HUES48 (cell line): ENCODE measurements around the gene DBN1.
"Not testable (repeated sequence)": the region's sequence is repeated elsewhere in the genome, so short reads cannot be mapped to it uniquely, and the experiment has no call there.

Experiments
- H3K27ac ChIP-seq: one replicate; pipeline ENCODE4 v1.7.0; 2013; ENCODE audit warnings: low read depth, low read length, inconsistent platforms
- H3K27me3 ChIP-seq: 2 replicates; pipeline ENCODE4 v1.6.1; 2013; ENCODE audit warnings: mild to moderate bottlenecking, low read length; ENCODE audit not compliant: control insufficient read depth, insufficient read depth
- H3K36me3 ChIP-seq: 2 replicates; pipeline ENCODE4 v1.6.1; 2013; ENCODE audit warnings: low read length; ENCODE audit not compliant: control insufficient read depth, insufficient read depth
- H3K4me1 ChIP-seq: 2 replicates; pipeline ENCODE4 v1.6.1; 2013; ENCODE audit warnings: mild to moderate bottlenecking, low read length; ENCODE audit not compliant: control insufficient read depth, insufficient read depth
- H3K4me3 ChIP-seq: 2 replicates; pipeline ENCODE4 v1.5.1; 2013; ENCODE audit warnings: mild to moderate bottlenecking, low read depth, low read length
- H3K9ac ChIP-seq: 2 replicates; pipeline ENCODE4 v1.6.1; 2013; ENCODE audit warnings: mild to moderate bottlenecking, low read depth, low read length, moderate library complexity
- H3K9me3 ChIP-seq: 2 replicates; pipeline ENCODE4 v1.6.1; 2013; ENCODE audit warnings: low read length; ENCODE audit not compliant: control insufficient read depth, insufficient read depth

DBN1 gene

GRCh38 chr5:177489119-177489716 is 15.8 kb upstream of the DBN1 start:
- no peak overlapping the region for H3K9ac ChIP-seq
- H3K36me3 ChIP-seq = peaks cover 82% of the 10 kb centered on the region
- no peak overlapping the region for H3K27ac ChIP-seq
- H3K4me1 ChIP-seq = peaks cover 7% of the 10 kb centered on the region; the same call in 1 of the 2 replicates
- no peaks in the 10 kb centered on the region for H3K27me3 ChIP-seq
- H3K4me3 ChIP-seq = no peak overlapping the region
- no peaks in the 10 kb centered on the region for H3K9me3 ChIP-seq

GRCh38 chr5:177487975-177488374 is 14.5 kb upstream of the DBN1 start:
- Histone ChIP-seq H3K27me3 (no peaks in the 10 kb centered on the region), H3K4me3 (no peak overlapping the region), H3K9me3 (no peaks in the 10 kb centered on the region), H3K27ac (no peak overlapping the region), H3K36me3 (peaks cover 80% of the 10 kb centered on the region), H3K9ac (no peak overlapping the region), H3K4me1 (peaks cover 3% of the 10 kb centered on the region; the same call in 1 of the 2 replicates)

- Histone ChIP-seq H3K27ac (no peak overlapping the region), H3K4me3 (no peak overlapping the region), H3K9me3 (no peaks in the 10 kb centered on the region), H3K36me3 (peaks cover 77% of the 10 kb centered on the region), H3K27me3 (no peaks in the 10 kb centered on the region), H3K4me1 (peaks cover 3% of the 10 kb centered on the region; the same call in 1 of the 2 replicates), H3K9ac (no peak overlapping the region)
Observed at GRCh38 chr5:177487144-177487543, 13.7 kb upstream of the DBN1 start.

- H3K36me3 ChIP-seq = peaks cover 82% of the 10 kb centered on the region
- no peak overlapping the region for H3K27ac ChIP-seq
- no peak overlapping the region for H3K9ac ChIP-seq
- peaks cover 2% of the 10 kb centered on the region; the same call in 1 of the 2 replicates for H3K4me1 ChIP-seq
- no peak overlapping the region for H3K4me3 ChIP-seq
- no peaks in the 10 kb centered on the region for H3K27me3 ChIP-seq
- H3K9me3 ChIP-seq = no peaks in the 10 kb centered on the region
Observed at GRCh38 chr5:177486256-177486655, 12.8 kb upstream of the DBN1 start.

GRCh38 chr5:177485753-177486152 is 12.3 kb upstream of the DBN1 start:
- H3K9me3 ChIP-seq, H3K9ac ChIP-seq, H3K27ac ChIP-seq, H3K4me1 ChIP-seq, H3K27me3 ChIP-seq, H3K4me3 ChIP-seq: not testable (repeated sequence)
- peaks cover 77% of the 10 kb centered on the region for H3K36me3 ChIP-seq

GRCh38 chr5:177484902-177485549 is 11.6 kb upstream of the DBN1 start:
- peaks cover 69% of the 10 kb centered on the region for H3K36me3 ChIP-seq
- H3K4me3 ChIP-seq = no peak overlapping the region
- H3K27ac ChIP-seq = no peak overlapping the region
- H3K9me3 ChIP-seq = no peaks in the 10 kb centered on the region
- no peaks in the 10 kb centered on the region for H3K4me1 ChIP-seq
- no peaks in the 10 kb centered on the region for H3K27me3 ChIP-seq
- H3K9ac ChIP-seq = no peak overlapping the region

GRCh38 chr5:177483994-177484901 is 10.8 kb upstream of the DBN1 start:
- Histone ChIP-seq H3K36me3 (peaks cover 63% of the 10 kb centered on the region), H3K9me3 (no peaks in the 10 kb centered on the region), H3K4me3 (no peak overlapping the region), H3K27me3 (no peaks in the 10 kb centered on the region), H3K27ac (no peak overlapping the region), H3K4me1 (no peaks in the 10 kb centered on the region), H3K9ac (no peak overlapping the region)

GRCh38 chr5:177483042-177483441 is 9.6 kb upstream of the DBN1 start:
- no peaks in the 10 kb centered on the region for H3K9me3 ChIP-seq
- H3K4me1 ChIP-seq = no peaks in the 10 kb centered on the region
- no peak overlapping the region for H3K4me3 ChIP-seq
- H3K9ac ChIP-seq = no peak overlapping the region
- H3K27ac ChIP-seq = no peak overlapping the region
- peaks cover 52% of the 10 kb centered on the region for H3K36me3 ChIP-seq
- H3K27me3 ChIP-seq = no peaks in the 10 kb centered on the region

GRCh38 chr5:177482359-177482795 is 8.9 kb upstream of the DBN1 start:
- Histone ChIP-seq H3K4me1 (no peaks in the 10 kb centered on the region), H3K4me3 (no peak overlapping the region), H3K36me3 (peaks cover 45% of the 10 kb centered on the region), H3K9me3 (no peaks in the 10 kb centered on the region), H3K27ac (no peak overlapping the region), H3K27me3 (no peaks in the 10 kb centered on the region), H3K9ac (no peak overlapping the region)

- Histone ChIP-seq H3K9ac (no peak overlapping the region), H3K36me3 (peaks cover 27% of the 10 kb centered on the region), H3K27ac (no peak overlapping the region), H3K4me3 (no peak overlapping the region), H3K9me3 (no peaks in the 10 kb centered on the region), H3K4me1 (peaks cover 12% of the 10 kb centered on the region), H3K27me3 (no peaks in the 10 kb centered on the region)
Observed at GRCh38 chr5:177479774-177480173, 6.3 kb upstream of the DBN1 start.
